ENCODE measurements around the gene AP2S1. TPM values are rescaled to one million over a fixed set of nuclear protein-coding genes. Genes with fewer than 3 reads are reported as not detected.

Gene AP2S1
- total and polyA plus RNA-seq, 2 experiments from 2014 or later = 140 to 299 TPM

GRCh38 chr19:46900341-46900740, 49.7 kb upstream of the AP2S1 start:
- DNase-seq (ENCODE audit: low spot score) (no peak), ATAC-seq (no peak)
- Histone ChIP-seq H3F3A (replicated peaks; ENCODE audit: low read depth) (no peaks in the 10 kb centered on the region), H2AFZ (no peak overlapping the region), H3K4me1 (ENCODE audit: insufficient read depth) (peaks cover 24% of the 10 kb centered on the region), H3K9me2 (ENCODE audit: insufficient read depth) (no peaks in the 10 kb centered on the region), H3K79me2 (replicated peaks; ENCODE audit: insufficient read depth) (peaks cover 97% of the 10 kb centered on the region), H3K4me3 (no peak overlapping the region), H3K36me3 (ENCODE audit: insufficient read depth) (no peaks in the 10 kb centered on the region), H3K4me2 (no peak overlapping the region), H3K27me3 (ENCODE audit: insufficient read depth) (no peaks in the 10 kb centered on the region), H4K20me1 (replicated peaks; ENCODE audit: insufficient read depth) (peaks cover 45% of the 10 kb centered on the region), H3K27ac (ENCODE audit: low read depth) (no peak overlapping the region)
- no peak overlapping the region for H3K4me3 Mint-ChIP-seq
- H3K27me3 Mint-ChIP-seq (ENCODE audit: insufficient read depth, low read depth, poor library complexity) = peaks cover 7% of the 10 kb centered on the region
- H3K36me3 Mint-ChIP-seq (ENCODE audit: low read depth) = no peaks in the 10 kb centered on the region
- H3K27ac Mint-ChIP-seq = no peak overlapping the region
- peaks cover 43% of the 10 kb centered on the region for H3K4me1 Mint-ChIP-seq
- H3K9me3 Mint-ChIP-seq = no peaks in the 10 kb centered on the region
- TF ChIP-seq STAT1 (IDR thresholded peaks at IDR 0.05; ENCODE audit: unreplicated experiment) (no peak), EZH2 (IDR thresholded peaks at IDR 0.05; ENCODE audit: low read depth, unreplicated experiment) (no peak), REST (IDR thresholded peaks at IDR 0.05; ENCODE audit: unreplicated experiment) (no peak), ETS1 (IDR thresholded peaks at IDR 0.05) (no peak), JUNB (IDR thresholded peaks at IDR 0.05; ENCODE audit: unreplicated experiment) (no peak), ZNF114 (CRISPR knock-in tag; IDR thresholded peaks at IDR 0.05) (no peak), EZH2phosphoT487 (IDR thresholded peaks at IDR 0.05; ENCODE audit: unreplicated experiment) (no peak), NANOG (IDR thresholded peaks at IDR 0.05; ENCODE audit: borderline replicate concordance) (no peak), ZNF462 (CRISPR knock-in tag; IDR thresholded peaks at IDR 0.05) (no peak)

Measured in GM23338 (cell line).